Measurements from ENCODE around the gene DPYSL4.

Gene DPYSL4

GRCh38 chr10:132248455-132249225 is 61.9 kb downstream of the DPYSL4 start:
- no peak for DNase-seq (ENCODE audit: low read depth)

DNA sequence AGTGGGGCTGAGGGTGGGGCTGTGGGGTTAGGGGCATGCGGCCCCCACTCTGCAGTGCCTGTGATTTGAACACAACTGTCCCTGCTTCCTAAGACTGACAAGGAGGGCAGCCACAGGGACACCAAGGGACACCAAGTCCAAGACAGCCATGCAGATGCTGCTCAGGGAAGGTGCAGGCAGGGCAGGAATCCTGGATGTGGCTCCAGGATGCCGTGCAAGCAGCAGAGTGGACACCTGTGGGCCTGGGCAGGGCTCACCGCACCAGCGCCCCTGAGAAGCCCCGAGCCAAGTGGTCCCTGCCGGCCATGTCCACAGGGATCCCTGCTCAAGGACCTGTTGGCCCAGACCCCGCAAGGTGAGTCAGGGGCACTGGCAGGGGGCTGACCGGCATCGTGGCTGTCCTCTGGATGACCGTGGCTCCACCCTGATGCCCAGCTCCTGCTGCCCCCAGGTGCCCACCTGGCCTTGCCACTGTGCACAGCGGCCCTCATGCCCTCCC is 62.5 kb downstream of the DPYSL4 start:
- DNase-seq (ENCODE audit: low read depth), result no peak
- H3K4me3 ChIP-seq (ENCODE audit: low read depth, low read length), result no peak overlapping the region

More at GRCh38 chr10:132248455-132249225, 61.9 kb downstream of the DPYSL4 start:
- peak overlapping the region; percentile 24 for H3K4me3 ChIP-seq (ENCODE audit: low read depth, low read length)

DNA sequence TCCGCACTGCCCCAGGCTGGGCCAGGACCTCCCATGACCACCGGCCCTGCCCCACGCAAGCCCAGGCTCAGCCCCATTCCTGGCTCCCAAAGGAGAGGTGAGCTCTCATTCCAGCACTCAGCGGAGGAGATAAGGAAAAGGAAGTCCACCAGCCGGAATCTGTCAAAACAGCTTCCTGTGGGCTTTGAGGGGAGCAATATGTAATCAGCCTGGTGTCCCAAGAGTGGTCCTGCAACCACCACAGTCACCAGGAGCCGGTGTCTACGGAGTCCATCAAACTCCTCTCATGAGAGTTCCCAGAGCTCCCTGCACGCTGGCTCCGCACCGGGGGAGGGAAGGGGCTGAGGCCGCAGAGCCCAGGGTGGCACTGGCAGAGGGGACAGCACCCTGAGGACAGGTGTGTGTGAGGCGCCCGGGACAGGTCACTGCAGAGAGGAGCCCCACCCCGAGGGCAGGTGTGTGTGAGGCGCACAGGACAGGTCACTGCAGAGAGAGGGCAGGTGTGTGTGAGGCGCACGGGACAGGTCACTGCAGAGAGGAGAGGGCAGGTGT is 63.2 kb downstream of the DPYSL4 start:
- no peak overlapping the region for H3K4me3 ChIP-seq (ENCODE audit: low read depth, low read length)
- no peak for DNase-seq (ENCODE audit: low read depth)

DNA sequence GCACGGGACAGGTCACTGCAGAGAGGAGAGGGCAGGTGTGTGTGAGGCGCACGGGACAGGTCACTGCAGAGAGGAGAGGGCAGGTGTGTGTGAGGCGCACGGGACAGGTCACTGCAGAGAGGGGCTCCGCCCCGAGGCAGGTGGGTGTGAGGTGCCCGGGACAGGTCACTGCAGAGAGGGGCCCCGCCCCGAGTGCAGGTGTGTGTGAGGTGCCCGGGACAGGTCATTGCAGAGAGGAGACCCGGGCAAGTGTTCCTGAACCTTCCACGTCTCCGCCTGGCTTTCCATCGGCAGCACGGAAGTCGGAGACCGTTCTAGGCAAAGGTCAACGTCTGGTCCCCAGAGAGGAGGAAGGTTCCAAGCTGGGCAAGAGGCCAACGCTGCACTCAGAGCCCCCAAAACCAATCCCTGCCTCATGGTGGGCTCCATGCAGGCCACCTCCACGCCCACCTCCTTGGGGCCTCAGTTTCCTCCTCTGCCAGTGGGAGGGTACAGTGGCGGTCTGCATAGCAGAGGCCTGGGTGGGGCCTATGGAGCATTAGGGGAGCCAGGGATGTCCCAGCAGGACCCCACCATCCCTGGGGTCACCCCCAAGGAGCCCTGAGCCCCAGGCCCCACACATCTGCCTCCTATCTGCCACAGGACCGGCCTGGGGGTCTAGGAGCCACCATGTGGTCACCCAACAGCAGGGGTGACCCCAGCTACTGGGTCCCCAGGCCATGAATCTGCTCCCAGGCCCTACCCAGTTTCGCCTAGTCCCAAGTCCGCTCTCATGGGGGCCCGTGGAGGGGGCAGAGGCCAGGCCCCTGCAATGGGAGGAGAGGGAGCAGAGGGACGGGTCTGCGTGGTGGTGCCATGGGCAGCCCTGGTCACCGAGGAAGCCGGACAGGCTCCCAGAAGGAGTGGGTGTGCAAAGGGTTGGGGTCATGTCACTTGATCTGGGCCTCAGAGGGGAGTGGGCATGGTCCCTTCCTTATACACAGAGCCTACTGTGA is 64.0 kb downstream of the DPYSL4 start:
- no peak for DNase-seq (ENCODE audit: low read depth)
- H3K4me3 ChIP-seq (ENCODE audit: low read depth, low read length), result no peak overlapping the region

GRCh38 chr10:132251928-132252327 is 65.2 kb downstream of the DPYSL4 start:
- no peak for DNase-seq (ENCODE audit: low read depth)
- no peak overlapping the region for H3K4me3 ChIP-seq (ENCODE audit: low read depth, low read length)

DNA sequence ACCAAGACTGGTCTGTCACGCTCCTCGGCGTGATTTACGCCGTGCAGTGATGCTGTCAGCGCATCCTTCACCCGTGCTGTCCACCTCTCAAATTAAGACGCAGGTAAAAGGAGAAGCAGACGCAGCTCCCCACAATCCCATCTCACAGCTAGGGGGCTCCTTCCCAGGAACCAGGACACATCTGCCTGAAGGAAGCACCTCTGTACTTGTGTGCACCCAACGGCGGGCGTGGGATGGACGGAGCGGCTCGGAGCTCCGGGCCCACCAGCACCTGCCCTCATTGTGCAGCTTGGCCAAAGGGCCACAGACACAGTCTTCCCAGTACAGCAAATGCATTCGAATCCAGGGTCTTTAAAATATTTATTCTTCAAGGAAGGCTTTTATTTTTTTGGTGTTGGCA is 65.7 kb downstream of the DPYSL4 start:
- H3K4me3 ChIP-seq (ENCODE audit: low read depth, low read length), result no peak overlapping the region
- no peak for DNase-seq (ENCODE audit: low read depth)

GRCh38 chr10:132253092-132253687 is 66.4 kb downstream of the DPYSL4 start:
- no peak overlapping the region for H3K4me3 ChIP-seq (ENCODE audit: low read depth, low read length)
- no peak for DNase-seq (ENCODE audit: low read depth)

DNA sequence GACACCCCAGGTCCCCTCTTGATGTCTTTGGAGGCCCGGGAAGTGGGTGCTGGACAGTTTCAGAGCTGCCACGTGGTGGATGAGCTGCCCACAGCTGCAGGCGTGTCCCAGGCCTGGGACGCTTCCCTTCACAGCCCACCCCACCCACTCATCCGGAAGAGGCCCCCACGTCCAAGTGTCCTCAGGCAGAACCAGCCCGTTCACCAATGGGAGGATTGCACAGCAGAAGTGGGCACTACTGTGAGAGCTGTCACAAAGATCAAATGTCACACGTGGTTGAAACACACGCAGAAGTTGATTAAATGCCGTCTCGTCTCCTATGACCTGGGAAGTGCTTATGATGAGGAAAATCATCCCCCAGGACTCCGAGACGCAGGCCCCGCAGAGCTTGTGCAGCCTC is 68.1 kb downstream of the DPYSL4 start:
- no peak for DNase-seq (ENCODE audit: low read depth)
- H3K4me3 ChIP-seq (ENCODE audit: low read depth, low read length), result no peak overlapping the region

Data from skeletal muscle cell (primary cell).